Type B pancreatic cell (in vitro differentiated cells): ENCODE measurements around the gene IGF2R. TPM values are rescaled to one million over a fixed set of nuclear protein-coding genes. Genes with fewer than 3 reads are reported as not detected.

Source experiments
- DNase-seq: peaks from one replicate; pipeline ENCODE4 v3.0.0; 2021; ENCODE audit warnings: mixed read lengths; ENCODE audit not compliant: unreplicated experiment; ENCODE audit errors: extremely low spot score
- H3K27ac Mint-ChIP-seq: 2 replicates; pipeline ENCODE4 v1.8.0; 2021; ENCODE audit warnings: mild to moderate bottlenecking, mixed read lengths
- H3K27me3 Mint-ChIP-seq: 2 replicates; pipeline ENCODE4 v1.8.0; 2021; ENCODE audit warnings: mixed read lengths
- H3K36me3 Mint-ChIP-seq: 2 replicates; pipeline ENCODE4 v1.8.0; 2021; ENCODE audit warnings: mixed read lengths
- H3K4me1 Mint-ChIP-seq: one replicate; pipeline ENCODE4 v1.8.0; 2021; ENCODE audit warnings: mixed read lengths; ENCODE audit not compliant: unreplicated experiment
- H3K4me3 Mint-ChIP-seq: 2 replicates; pipeline ENCODE4 v1.8.0; 2021; ENCODE audit warnings: mild to moderate bottlenecking, mixed read lengths
- H3K9me3 Mint-ChIP-seq: 2 replicates; pipeline ENCODE4 v1.8.0; 2021; ENCODE audit warnings: mixed read lengths
- CTCF ChIP-seq: fragments of 200-600 bp; sonication (generic); conservative IDR thresholded peaks from 2 replicates; pipeline ENCODE4 v1.5.0; 2021; ENCODE audit warnings: antibody characterized with exemption, mild to moderate bottlenecking
- total RNA-seq: library from RNA; stranded (reverse); gene quantifications from 2 replicates; pipeline ENCODE4 v1.2.1, GENCODE V29; 2021; ENCODE audit warnings: low replicate concordance

Gene IGF2R
- total RNA-seq, 1 donor from 2014 or later, result 79.8 TPM

GRCh38 chr6:160079686-160080043 lies 110.8 kb downstream of the IGF2R start:
- no peak for DNase-seq
- Mint-ChIP-seq H3K4me3 (no peak overlapping the region), H3K4me1 (no peaks in the 10 kb centered on the region), H3K9me3 (no peaks in the 10 kb centered on the region), H3K27me3 (no peaks in the 10 kb centered on the region), H3K27ac (no peak overlapping the region), H3K36me3 (peaks cover 40% of the 10 kb centered on the region)
- TF ChIP-seq CTCF, result no peak

GRCh38 chr6:160080097-160080496 lies 111.2 kb downstream of the IGF2R start:
- no peak overlapping the region for H3K4me3 Mint-ChIP-seq
- H3K27ac Mint-ChIP-seq, result no peak overlapping the region
- no peaks in the 10 kb centered on the region for H3K9me3 Mint-ChIP-seq
- TF ChIP-seq CTCF, result no peak
- no peaks in the 10 kb centered on the region for H3K27me3 Mint-ChIP-seq
- H3K4me1 Mint-ChIP-seq, result no peaks in the 10 kb centered on the region
- H3K36me3 Mint-ChIP-seq, result peaks cover 39% of the 10 kb centered on the region
- DNase-seq, result no peak

- H3K4me3 Mint-ChIP-seq, result no peak overlapping the region
- no peak for TF ChIP-seq CTCF
- peaks cover 43% of the 10 kb centered on the region for H3K36me3 Mint-ChIP-seq
- no peak overlapping the region for H3K27ac Mint-ChIP-seq
- H3K4me1 Mint-ChIP-seq, result no peaks in the 10 kb centered on the region
- no peak for DNase-seq
- H3K27me3 Mint-ChIP-seq, result no peaks in the 10 kb centered on the region
- H3K9me3 Mint-ChIP-seq, result no peaks in the 10 kb centered on the region
Measured at GRCh38 chr6:160081398-160081797, 112.5 kb downstream of the IGF2R start.

GRCh38 chr6:160082627-160083026 lies 113.7 kb downstream of the IGF2R start:
- Mint-ChIP-seq H3K36me3 (peaks cover 39% of the 10 kb centered on the region), H3K4me3 (no peak overlapping the region), H3K27ac (peak overlapping the region; percentile 14), H3K4me1 (no peaks in the 10 kb centered on the region), H3K9me3 (no peaks in the 10 kb centered on the region), H3K27me3 (no peaks in the 10 kb centered on the region)
- no peak for TF ChIP-seq CTCF
- no peak for DNase-seq

- H3K27ac Mint-ChIP-seq, result no peak overlapping the region
- no peaks in the 10 kb centered on the region for H3K27me3 Mint-ChIP-seq
- no peak for DNase-seq
- H3K9me3 Mint-ChIP-seq, result no peaks in the 10 kb centered on the region
- no peak overlapping the region for H3K4me3 Mint-ChIP-seq
- H3K4me1 Mint-ChIP-seq, result no peaks in the 10 kb centered on the region
- no peak for TF ChIP-seq CTCF
- peaks cover 39% of the 10 kb centered on the region for H3K36me3 Mint-ChIP-seq
Measured at GRCh38 chr6:160084198-160084776, 115.4 kb downstream of the IGF2R start.

- Mint-ChIP-seq H3K27ac (no peak overlapping the region), H3K4me1 (no peaks in the 10 kb centered on the region), H3K27me3 (no peaks in the 10 kb centered on the region), H3K36me3 (peaks cover 32% of the 10 kb centered on the region), H3K9me3 (no peaks in the 10 kb centered on the region), H3K4me3 (no peak overlapping the region)
- no peak for DNase-seq
- no peak for TF ChIP-seq CTCF
Measured at GRCh38 chr6:160085226-160085625, 116.3 kb downstream of the IGF2R start.
